Stimulated activated CD8-positive, alpha-beta memory T cell treated with anti-CD3 and anti-CD28 coated beads, Interleukin-7, amount 100 ng/mL, for 4 hours (primary cell): ENCODE results near the gene ADAT3.
"Not testable (repeated sequence)": the region's sequence is repeated elsewhere in the genome, so short reads cannot be mapped to it uniquely, and the experiment has no call there.

ENCODE experiments used
- DNase-seq, 2 donors: peaks; one replicate each; pipeline ENCODE4 v3.0.0-alpha.2; 2020; ENCODE audit warnings: low read depth in 2 of 2

The ADAT3 gene

DNA sequence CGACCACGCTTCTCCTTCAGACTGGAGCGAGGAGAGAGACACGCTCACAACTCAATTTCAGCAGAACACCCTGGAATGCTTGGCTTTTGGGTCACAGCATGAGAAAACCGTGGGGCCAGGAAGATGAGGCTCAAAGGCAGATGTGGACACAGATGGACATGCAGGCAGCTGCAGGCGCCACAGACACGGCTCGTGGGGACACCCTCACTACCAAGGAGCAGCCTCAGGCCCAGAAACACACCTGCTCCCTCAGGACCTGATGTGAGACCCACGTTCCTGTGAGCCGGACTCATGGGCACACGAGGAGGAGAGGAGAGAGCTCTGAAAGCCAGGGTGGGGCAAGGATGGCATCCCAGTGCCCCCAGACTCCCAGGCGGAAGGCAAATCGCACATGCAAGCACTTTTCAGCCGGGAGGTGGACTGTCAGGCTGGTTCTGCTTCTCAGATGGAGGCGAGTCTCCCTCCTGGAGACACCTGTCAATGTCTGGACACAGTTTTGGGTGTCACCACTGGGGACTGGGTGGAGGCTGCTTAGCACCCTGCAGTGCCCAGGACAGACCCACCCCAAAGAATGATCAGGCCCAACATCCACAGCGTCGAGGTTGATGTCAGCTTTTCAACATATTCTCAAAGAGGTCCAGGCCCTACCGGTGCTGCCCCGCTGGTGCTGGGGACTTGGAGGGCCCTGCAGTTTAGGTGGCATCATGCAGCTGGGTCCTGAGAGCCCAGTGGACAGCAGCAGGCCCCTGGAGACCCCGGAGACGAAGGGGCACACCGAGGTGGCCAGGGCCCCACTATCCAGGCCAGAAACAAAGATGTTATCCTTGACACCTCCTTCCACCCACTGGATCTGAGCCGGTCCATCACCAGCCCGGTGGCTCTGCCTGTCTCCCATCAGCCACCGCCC, 22.2 kb upstream of the ADAT3 start:
- no peak for DNase-seq

- DNase-seq = no peak
These were observed 21.4 kb upstream of the ADAT3 start for GRCh38 chr19:1883784-1884183.

DNA sequence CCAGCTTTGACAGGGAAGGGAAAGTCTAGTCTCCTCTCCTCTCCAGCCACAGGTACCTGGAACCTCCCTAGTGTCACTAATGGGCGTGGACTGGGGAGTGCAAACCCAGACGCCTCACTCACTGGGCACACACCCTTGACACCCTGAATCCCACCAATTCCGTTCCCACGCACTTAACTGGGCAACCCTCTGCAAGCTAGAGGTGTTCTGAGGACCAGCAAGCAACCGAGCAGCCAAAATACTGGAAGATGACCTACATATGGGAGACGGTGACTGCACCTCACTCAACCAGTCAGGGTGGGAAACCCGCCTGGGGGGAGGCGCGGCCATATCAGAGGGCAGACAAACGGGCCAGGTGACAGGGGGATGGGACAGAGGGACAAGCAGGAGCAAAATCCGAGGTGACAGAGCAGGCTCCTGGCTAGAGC, 20.9 kb upstream of the ADAT3 start:
- peak in 1 of 2 donors; percentile 61 for DNase-seq

DNA sequence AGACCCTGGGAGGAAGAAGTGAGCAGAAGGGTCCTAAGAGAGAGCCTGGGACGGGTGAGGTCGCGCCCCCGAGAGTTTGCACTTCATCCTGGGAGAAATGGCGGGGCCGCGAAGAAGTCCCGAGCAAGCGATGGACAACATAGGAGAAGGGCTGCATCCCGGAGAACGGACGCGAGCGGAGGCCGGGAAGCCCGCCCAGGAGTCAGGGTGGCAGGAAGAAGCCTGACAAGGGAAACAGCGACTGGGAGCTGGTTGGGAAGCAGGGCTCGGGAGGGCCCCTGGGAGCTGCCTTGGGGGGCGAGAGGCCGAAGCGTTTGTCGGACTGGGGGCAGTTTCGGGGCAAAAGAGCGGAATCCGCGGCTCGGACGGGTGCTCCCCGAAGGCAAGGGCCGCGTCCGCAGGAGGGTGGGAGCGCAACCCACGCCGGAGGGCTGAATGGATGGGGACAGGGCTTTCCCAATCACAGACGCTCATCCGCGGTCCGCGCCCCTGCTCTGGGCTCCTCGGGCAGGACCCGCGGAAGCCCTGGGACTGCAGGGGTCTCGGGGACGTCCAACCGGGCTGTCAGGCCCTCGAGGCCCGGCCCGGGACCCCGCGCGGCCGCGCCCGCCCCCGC, 20.4 kb upstream of the ADAT3 start:
- no peak for DNase-seq

GRCh38 chr19:1885398-1886119, 19.6 kb upstream of the ADAT3 start, which contains the start of gene ABHD17A:
TSS of gene ABHD17A (minus strand) at chr19:1885496. CDS start at chr19:1881566, 3,930 bp downstream.
- DNase-seq = peak; percentile 88 to 93

- DNase-seq = not testable (repeated sequence)
These were observed 18.8 kb upstream of the ADAT3 start for GRCh38 chr19:1886360-1886759.

DNA sequence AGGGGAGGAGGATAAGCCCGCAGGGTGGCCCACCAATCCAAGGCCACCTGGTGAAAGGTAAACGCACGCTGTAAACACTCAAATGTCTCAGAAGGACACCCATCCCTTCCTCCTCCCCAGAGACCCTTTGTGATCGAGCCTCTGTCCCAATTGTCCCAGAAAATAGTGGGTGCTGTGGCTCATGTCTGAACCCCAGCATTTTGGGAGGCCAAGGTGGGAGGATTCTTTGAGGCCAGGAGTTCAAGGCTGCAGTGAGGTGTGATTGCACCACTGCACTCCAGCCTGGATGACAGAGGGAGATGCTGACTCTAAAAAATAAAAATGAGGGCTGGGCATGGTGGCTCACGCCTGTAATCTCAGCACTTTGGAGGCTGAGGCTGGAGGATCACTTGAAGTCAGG, 16.8 kb upstream of the ADAT3 start:
- no peak for DNase-seq

- no peak for DNase-seq
These were observed 15.3 kb upstream of the ADAT3 start for GRCh38 chr19:1889907-1890306.

GRCh38 chr19:1893791-1894190, 11.4 kb upstream of the ADAT3 start:
- no peak for DNase-seq

DNA sequence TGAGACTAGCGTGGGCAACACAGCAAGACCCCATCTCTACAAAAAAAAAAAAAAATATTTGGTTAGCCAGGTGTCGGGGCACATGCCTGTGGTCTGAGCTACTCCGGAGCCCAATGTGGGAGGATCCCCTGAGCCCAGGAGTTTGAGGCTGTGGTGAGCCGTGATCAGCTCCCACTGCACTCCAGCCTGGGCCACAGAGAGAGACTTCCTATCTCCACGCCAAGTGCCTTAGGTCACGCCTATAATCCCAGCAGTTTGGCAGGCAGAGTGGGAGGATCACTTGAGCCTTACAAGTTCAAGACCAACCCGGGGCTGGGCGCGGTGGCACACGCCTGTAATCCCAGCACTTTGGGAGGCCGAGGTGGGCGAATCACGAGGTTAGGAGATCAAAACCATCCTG, 8.7 kb upstream of the ADAT3 start:
- DNase-seq = no peak

- DNase-seq = no peak
These were observed 3.2 kb upstream of the ADAT3 start for GRCh38 chr19:1901940-1902404.

GRCh38 chr19:1902923-1903322, 2.3 kb upstream of the ADAT3 start:
- no peak for DNase-seq

DNA sequence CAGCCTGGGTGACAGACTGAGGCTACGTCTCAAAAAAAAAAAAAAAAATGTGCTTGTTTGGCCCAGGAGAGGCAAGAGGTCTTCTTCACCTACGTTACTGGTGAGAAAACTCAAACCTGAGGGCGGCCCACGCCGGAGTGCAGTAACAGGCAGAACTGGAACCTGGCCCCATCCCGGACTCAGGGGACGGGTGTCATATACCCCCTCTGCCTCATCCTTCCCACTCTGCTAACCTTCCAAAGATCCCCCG, 414 bp upstream of the ADAT3 start:
- no peak for DNase-seq

- DNase-seq = no peak
These were observed 720 bp downstream of the ADAT3 start for GRCh38 chr19:1905863-1906375.

- DNase-seq = no peak
These were observed 1.9 kb downstream of the ADAT3 start for GRCh38 chr19:1906985-1907562.

DNA sequence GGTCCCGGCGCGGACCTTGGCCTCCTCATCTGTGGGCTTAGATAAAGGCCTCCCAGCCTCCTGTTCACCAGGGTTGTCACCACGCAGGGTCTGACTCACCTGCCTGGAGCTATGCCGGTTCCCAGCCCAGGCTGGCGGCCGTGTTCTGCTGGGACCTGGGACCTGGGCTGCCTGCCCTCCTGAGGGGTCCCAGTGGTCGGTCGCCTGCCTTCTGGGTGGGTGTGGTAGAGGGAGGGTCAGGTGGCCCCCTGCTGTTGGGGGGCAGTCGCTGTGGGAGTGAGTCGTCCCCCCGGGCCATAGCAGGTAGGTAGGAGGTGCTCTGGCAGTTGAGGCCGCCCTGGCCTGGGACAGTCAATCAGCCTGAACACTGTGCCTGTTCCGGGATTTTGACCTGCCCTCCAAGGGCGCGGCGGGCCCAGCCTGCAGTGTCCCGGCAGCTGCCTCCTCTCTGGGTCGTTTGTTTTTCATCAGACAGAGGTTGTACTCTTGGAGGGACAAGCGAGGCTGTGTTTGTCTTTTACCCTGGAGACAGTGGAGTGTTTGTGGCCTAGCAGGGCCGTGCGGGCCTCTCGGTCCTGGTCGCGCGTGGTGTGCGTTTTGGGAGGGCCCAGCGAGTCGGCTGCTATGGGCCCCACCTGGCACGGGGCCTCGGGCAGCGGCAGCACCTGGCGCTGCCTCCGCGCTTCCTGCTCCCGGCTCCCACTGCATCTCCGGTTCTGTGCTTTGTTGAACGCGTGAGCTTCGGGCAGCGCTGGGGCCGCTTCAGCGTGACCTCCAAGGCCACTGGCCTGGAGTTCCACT, 2.6 kb downstream of the ADAT3 start:
- DNase-seq = no peak

GRCh38 chr19:1908364-1908678, 3.1 kb downstream of the ADAT3 start:
- DNase-seq = no peak

DNA sequence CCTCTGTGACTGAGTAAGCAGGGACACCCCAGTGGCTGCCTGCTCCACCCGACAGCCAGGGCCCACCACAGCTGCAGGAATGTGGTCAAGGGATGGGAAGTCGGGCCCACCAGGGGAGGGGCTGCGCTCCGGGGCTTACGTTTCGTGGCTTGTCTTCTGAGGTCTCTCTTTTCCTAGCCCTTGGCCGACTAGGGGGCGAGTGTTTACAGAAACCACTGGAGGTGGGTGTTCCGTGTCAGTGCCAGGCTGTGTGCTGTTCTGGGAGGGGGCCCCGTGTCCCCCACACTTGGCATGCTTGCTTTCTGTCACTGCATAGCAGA, 4.5 kb downstream of the ADAT3 start:
- no peak for DNase-seq

DNA sequence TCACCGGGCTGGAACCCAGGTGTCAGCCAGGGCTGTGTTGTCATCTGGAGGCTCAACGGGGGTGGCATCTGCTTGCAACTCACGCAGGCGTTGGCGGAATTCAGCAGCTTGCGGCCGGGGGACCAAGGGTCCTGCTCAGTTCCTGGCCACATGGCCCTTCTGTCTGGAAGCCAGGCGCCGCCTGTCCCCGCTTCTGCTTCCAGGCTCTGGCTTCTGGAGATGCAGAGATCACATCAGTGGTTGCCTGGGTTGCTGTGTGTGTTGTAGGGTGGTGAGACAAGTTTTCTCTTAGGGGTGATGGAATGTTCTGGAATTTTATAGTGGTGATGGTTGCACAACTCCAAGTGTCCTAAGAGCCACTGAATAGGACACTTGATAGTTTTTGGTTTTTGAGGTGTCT, 5.0 kb downstream of the ADAT3 start:
- no peak for DNase-seq

DNA sequence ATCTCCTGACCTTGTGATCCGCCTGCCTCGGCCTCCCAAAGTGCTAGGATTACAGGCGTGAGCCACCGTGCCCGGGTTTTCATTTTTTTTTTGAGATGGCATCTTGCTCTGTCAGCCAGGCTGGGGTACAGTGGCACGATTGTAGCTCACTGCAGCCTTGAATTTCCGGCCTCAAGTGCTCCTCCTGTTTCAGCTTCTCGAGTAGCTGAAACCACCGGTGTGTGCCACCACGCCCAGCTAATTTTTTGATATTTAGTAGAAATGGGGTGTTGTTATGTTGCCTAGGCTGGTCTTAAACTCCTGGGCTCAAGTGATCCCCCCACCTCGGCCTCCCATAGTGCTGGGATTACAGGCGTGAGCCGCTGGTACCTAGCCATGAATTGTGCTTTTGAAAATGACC, 5.9 kb downstream of the ADAT3 start:
- peak in 1 of 2 donors; percentile 32 for DNase-seq

GRCh38 chr19:1911995-1912394, 6.8 kb downstream of the ADAT3 start:
- no peak for DNase-seq
